NCI-H2171 treated with DMSO at 0.1 percent for 48 hours (cell line): ENCODE data around the gene HRG.
A peak's percentile ranks its signal among the peaks of the same experiment; 100 is the strongest.
"Not testable (repeated sequence)": the region's sequence is repeated elsewhere in the genome, so short reads cannot be mapped to it uniquely, and the experiment has no call there.

ENCODE experiments used
- DNase-seq: peaks from one replicate; lab custom pipeline; 2025; lab: John Stamatoyannopoulos, UW

The HRG gene, protein sequence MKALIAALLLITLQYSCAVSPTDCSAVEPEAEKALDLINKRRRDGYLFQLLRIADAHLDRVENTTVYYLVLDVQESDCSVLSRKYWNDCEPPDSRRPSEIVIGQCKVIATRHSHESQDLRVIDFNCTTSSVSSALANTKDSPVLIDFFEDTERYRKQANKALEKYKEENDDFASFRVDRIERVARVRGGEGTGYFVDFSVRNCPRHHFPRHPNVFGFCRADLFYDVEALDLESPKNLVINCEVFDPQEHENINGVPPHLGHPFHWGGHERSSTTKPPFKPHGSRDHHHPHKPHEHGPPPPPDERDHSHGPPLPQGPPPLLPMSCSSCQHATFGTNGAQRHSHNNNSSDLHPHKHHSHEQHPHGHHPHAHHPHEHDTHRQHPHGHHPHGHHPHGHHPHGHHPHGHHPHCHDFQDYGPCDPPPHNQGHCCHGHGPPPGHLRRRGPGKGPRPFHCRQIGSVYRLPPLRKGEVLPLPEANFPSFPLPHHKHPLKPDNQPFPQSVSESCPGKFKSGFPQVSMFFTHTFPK

DNA sequence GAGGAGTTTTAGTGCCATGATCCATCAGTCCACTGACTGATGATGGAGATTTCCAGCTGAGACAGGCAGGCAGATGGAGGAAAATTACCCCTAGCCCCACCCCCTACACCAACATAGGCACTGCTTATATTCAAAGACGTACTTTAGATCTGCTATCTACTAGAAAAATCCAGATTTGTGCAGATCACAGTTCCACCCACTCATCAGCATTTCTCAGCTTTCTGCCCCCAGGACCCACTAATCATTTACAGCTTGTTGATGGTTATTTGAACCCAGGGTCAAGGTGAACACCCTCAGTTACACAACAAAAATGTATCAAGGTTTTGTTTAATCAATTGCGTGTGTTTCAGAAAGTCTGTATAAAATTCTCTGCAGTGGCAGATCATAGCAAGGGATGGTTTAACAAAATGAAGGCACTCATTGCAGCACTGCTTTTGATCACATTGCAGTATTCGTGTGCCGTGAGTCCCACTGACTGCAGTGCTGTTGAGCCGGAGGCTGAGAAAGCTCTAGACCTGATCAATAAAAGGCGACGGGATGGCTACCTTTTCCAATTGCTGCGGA is at the start of gene HRG:
TSS of gene HRG (plus strand) at position 390 of the 564 bp plus-strand sequence. CDS start at position 408, 18 bp downstream.
- no peak for DNase-seq

DNA sequence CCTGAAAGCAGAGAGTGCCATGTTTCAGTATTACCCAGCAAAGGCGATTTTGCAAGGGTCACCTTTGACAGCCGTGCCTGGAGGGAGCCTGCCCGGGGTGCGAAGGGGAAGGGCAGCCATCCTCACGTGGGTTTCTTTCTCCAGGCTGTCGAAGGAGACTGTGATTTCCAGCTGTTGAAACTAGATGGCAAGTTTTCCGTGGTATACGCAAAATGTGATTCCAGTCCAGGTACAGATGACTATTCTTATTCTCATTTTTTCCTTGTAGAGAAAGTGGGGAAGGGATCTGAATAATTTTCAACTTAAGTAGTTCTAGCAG is 49.6 kb upstream of the HRG start:
- no peak for DNase-seq

DNA sequence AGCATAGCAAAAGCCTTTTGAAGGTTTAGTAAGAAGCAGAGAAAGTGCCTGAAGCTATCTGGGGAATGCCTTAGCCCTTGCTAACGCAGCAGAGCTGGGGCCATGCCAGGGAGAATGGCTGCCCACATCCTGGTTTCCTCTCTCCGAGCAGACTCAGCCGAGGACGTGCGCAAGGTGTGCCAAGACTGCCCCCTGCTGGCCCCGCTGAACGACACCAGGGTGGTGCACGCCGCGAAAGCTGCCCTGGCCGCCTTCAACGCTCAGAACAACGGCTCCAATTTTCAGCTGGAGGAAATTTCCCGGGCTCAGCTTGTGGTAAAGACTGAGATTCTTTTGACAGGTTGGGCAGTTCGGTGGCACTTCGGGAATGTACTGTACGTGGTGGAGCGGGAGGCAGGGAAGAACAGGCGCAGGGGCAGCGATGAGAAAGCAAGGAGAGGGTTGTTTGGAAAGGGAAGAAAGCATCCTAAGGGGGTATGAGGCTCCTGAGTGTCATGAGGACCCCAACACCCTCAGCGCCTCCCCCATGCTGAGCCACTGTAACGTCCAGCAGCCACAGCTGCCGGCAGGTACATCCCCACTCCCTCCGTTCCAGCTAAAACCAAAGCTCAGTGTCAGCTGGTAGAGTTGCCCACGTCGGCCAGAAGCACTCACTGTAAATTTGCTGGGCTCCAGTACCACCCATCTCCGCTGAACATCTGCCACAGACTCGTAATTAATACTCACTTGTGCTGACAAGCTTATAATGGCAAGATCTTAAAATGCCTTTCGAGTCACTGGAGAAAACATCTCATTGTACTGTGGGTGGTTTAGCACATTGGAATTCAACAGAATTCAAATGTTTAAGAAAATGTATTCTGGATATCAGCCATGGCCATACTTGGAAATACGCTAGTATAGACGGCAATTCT is 48.5 kb upstream of the HRG start:
- DNase-seq: peak; percentile 80

DNA sequence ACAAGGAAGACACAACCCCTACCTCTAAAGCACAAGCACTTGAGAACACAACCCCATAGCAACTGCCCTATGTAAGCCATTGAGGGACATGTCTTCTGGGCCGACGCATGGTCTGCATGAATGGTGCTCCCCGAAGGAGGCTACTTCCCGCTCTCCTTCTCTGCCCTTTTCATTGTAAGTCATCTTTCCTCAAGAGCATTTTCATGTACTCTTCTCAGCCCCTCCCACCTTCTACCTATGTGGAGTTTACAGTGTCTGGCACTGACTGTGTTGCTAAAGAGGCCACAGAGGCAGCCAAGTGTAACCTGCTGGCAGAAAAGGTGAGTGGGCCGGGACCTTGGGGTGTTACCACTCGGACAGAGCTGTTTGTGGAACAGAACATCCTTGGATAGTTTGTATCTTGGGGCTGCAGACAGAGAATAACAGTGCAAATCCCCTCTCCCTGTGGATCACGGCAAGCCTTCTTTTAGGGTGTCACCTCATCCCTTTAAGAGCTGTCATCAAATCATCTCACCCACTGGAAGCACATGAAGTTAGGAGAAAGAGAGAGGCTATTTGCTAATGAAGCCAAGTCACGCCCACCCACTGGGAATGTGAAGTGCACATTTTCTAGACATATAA is 47.4 kb upstream of the HRG start:
- DNase-seq: no peak

DNA sequence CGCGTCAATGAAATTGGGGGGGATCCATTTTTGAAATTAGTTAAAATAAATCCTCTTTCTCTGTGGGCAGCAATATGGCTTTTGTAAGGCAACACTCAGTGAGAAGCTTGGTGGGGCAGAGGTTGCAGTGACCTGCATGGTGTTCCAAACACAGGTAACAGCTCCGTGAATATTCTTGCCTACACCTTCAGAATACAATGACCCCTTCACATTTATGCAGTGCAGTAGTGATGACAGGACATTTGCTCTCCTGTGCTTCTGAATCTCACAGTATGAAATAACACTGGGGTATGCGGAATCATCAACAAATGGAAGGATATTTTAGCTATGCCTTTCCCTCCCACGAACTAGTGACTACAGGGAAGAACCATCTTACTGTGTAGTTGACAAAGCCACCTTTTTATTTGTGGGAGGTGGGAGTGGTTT is 46.0 kb upstream of the HRG start:
- DNase-seq: no peak

DNA sequence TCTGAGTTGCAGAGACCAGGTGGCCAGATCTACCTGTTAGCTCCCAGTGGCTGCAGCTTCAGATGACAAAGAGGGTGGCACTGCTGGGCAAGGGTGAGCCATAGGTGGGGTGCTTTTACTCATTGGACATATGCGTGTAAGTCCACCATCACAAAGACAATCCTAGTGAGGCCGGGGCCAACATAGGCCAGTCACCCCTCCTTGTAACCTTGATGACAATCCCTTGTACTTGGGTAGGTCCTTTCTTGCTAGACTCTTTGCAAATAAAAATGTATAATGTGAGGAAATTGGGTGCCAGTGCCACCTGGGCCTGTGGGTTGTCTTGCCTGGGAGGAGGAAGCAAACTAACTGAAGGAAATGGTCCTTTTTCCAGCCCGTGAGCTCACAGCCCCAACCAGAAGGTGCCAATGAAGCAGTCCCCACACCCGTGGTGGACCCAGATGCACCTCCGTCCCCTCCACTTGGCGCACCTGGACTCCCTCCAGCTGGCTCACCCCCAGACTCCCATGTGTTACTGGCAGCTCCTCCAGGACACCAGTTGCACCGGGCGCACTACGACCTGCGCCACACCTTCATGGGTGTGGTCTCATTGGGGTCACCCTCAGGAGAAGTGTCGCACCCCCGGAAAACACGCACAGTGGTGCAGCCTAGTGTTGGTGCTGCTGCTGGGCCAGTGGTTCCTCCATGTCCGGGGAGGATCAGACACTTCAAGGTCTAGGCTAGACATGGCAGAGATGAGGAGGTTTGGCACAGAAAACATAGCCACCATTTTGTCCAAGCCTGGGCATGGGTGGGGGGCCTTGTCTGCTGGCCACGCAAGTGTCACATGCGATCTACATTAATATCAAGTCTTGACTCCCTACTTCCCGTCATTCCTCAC is 45.4 kb upstream of the HRG start:
- no peak for DNase-seq

DNA sequence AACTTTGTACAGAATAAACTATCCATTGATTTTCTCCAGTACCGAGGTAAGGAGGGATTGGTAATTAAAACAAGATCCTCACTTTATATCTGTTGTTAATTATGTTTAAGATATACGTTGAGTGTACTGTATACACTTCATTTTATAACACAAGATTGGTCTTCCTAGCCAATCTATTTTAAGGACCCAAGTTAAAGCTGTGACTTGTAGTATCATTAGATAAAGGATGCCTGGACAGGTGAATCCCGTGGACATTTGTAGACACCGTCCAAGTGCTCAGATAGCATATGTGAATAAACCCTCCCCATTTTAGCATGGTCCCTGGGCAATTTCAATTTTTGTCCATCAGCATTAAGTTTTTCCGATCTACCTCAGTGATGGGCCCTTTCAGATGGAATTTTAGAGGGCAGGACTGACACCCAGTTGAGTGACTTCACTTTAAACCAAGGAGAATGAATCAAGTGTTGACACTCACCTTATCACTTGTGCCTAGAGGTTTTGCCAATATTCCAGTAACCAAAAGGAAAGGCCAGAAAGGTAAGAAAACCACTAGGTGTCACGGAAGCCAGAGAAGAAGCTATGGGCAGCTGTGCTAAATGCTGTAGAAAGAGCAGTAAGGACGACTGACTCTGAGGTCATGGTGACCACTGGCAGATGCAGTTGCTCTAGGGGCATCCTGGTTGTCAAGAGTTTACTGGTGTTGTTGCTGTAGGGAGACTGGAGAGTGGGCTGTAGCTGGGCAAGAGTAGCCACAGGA is 43.7 kb upstream of the HRG start:
- DNase-seq: no peak

DNA sequence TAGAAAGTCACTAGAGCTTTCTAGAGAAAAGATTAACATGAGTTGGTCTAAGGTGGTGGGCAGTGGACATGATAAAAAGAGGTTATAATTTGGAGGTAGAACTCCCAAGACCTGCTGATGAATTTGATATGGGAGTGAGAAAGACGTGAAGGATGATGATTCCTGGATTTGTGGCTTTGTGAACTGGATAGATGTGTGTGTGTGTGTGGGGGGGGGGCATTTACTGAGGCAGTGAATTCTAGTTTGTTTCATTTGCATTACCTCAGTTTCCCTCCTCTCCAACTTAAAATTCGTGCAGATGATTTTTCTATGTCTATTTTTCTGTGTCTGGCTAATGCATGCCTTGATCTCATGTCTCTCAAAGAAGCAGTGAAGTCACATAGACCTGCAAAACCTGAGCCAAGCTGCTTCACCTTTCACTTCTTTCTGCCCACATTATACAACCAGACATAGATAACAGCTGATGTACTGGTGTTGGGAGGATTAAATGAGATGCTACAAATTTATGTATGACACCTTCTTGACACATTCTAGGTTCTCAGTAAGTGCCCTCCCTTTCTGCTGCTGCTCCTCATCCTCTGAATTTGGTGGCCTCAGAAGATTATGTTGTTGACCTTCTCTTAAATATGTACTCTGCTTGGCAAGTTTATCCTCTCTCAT is 43.0 kb upstream of the HRG start:
- DNase-seq: no peak

DNA sequence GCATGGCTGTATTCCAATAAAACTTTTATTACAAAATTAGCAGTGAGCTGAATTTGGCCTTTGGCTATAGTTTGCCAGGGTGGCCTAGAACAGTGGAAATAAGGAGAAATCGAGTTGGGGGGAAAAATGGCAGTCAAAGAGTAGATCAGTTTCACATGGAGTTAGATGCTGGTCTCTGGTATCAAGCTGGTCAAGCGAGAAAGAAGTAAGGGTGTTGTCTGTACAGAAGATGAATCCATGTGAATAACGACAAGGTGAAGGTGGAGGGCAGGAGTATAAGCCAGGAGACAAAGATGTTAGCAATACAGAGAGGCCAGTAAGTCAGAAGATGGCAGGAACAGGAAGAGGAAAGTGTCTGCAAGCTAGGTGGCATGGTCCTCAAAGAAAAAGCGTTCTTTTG is 41.2 kb upstream of the HRG start:
- no peak for DNase-seq

DNA sequence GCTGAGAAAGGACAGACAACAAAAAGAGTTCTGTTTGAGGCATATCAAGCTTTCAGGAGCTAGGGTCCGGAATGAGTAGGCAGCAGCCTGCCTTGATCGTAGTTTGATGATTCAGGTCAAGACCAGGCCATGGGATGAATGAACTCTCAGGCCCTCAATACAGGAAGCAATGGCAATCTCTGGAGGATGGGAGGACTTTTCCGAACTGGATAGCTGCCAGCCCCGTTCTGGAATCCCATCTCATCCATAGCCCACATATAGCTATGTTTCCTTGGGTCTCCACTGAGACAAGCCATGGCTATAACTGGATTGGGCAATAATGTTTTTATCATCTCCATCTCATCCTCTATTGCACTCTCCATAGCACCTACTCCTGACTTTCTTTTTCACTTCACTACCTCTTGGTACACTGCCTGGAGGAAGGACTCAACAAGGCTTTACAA is 40.2 kb upstream of the HRG start:
- DNase-seq: no peak

DNA sequence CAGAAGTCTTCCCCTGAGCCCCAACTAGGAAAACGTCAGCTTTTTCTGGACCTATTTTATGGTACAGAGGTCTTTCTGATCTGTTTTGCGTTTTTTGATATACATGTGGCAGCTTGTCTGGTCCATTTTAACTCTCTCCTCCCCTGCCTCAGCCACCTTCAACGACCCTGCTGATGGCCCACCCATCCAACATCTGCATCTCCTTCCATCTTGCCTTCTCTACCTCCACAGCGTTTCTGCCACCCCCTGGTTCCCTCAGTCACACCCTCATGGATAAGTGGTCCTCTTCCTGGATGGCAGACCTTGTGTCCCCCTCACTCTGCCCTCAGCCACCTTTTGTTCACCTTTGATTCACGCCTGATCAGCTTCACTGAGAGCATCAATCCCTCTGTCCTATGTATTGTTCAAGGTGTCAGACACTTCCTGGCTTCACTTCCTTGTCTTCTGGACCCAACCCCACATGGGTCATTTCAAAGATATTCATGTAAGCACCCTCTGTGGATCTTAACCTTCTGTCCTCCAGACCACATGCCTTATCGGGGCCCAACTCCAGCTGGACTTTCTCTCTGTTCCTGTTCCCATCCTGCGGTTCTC is 39.5 kb upstream of the HRG start:
- no peak for DNase-seq

DNA sequence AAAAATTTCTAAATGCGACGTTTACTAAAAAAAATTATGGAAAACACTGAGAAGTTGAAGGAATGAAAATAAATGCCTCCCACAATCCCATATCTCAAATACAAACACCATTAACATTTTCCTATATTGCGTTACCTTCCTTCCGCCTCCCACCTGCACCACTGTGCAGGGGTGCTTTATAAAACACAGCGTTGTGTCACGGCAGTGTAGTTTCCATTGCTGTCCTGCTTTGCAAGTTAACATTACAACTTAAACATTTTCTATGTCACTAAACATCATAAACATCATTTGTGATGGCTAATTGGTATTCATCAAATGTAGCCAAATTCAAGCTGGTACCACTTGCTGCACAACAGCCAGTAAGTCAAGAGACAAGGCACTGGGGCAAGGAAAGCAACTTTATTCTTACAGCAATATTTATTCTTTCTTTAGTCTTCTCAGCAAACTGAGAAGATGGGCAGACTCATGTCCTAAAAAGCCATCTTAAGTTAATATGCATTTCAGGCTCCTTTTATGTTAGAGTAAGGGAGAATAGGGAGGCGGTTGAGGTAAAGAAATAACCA is 37.9 kb upstream of the HRG start:
- no peak for DNase-seq

DNA sequence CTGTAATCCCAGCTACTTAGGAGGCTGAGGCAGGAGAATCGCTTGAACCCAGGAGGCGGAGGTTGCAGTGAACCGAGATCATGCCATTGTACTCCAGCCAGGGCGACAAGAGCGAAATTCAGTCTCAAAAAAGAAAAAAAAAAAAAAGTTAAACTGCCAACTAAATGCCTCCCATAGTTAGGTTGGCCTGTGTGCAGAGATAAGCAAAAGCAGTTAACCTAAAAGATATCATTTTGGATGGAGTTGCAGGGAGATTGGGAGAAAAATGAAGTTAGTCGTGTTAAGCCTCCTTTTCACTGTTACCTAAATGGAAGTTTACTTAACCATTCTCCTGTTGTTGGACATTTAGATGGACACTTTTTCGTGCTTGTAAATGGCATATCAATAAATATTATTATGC is 37.1 kb upstream of the HRG start:
- DNase-seq: no peak

DNA sequence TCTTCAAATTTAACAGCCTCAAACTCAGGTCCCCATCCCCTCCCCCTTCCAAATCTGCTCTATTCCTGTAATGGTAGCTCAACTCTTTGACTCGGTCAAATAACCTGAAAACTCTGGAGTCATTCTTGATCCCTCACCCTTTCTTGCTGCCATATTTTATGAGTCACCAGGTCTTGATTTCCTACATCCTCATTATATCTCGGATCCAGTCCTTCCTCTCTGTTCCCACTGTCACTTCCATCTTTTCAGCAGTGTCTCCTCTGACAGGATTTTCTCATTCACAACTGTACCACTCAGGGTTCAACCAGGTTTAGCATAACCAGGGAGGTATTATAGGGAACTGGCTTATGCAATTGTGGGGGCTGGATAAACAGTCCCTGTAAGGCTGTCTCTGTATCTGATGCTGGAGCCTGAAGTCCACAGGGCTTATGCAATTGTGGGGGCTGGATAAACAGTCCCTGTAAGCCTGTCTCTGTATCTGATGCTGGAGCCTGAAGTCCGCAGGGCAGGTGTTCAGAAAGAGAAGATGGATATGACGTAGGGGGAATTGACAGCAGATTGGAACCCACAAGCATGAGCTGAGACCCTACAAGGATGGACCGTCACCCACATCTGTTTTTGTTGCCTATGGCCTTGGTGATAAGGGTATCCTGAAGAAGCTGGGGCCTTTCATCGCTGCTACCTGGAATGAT is 34.7 kb upstream of the HRG start:
- DNase-seq: no peak

DNA sequence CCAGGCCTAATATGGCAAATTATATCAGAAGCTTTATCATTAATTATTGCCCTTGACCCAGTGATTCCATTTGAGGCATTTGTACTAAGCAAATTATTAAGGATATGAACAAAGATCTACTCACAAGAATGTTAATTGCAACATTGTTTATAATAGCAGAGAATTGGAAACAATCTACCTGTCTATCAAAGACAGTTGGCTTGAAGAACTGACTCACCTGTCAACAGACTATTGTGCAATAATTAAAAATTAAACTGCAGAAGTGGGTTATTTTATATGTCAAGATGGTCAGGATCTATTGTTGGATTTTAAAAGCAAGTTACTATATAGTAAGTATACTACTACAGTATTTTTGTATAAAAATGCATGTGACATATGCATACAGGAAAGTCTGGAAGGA is 32.3 kb upstream of the HRG start:
- DNase-seq: no peak

DNA sequence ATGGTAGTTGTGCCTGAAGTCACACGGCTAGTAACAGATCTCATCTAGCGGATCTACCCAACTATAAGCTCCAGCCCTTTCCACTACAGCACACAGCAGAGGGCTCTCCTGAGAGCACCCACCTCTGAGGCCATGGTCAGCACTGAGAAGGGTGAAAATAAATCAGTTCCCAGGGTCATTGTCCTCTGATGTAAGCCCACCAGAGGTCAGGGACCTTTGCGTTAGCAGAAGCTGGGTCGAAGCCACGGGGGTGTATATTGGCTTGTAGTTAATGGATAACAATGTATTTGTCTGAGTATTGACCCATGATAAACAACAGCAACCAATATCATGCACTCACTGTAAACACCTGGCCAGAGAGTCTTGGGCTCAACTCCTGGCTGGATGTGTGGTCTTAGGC is 31.6 kb upstream of the HRG start:
- not testable (repeated sequence) for DNase-seq

DNA sequence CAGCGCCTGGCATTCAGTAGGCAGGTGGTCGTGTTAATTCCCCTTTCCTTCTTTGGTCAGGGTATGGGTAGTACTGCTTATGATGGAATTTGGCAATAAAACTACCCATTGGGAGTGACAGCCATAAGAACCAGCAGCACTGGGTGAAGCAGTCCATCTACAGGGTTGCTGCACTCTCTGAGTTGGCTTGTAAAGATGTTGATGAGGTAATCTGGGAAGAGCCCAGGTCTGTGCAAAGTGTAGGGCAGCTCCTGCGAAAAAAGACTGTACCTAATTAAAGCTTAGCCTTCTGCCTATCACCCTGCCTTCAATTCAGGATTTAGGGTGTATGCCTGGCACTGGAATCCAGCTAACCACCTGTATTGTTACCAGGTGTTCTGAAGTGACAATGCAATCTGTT is 30.3 kb upstream of the HRG start:
- DNase-seq: no peak

DNA sequence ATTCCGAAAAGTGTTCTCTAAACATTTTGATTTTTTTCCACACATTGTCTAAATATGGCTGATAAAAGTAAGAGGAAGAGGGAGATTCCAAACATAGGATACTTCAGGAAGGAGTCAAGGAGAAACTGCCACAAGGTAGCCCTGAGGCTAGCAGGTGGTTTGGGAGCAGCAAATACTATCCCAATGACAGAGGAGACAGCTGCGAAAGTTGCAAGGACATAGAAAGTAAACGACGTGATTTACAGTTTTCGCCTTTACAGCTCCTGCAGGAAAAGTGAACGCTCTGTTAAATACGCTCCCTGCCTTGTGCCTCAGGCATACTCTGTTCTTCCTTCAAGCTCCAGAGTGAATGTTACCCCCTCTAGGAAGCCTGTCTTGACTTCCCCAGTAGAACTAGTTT is 29.3 kb upstream of the HRG start:
- no peak for DNase-seq

DNA sequence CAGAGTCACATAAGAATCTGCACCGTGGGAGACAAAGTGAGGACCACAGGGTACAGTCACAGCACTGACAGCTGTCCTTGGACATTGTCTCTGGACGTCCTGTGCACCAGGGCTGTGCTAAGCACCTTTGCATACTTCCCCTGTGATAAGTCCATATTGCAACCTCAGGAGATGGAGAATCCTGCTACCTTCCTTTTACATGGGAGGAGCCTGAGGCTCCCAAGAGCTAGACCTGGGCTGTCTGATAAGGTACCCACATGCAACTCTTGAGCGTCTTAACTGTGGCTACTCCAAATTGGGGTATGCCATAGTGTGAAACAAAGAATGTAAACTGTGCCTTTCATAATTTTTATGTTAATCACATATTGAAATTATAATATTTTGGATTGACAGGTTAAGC is 28.1 kb upstream of the HRG start:
- DNase-seq: no peak
